NCI-H1694 treated with DMSO at 0.1 percent for 48 hours (cell line): ENCODE data around the gene KLK15.

Experiments used
- DNase-seq: peaks from one replicate; lab custom pipeline; 2025; lab: John Stamatoyannopoulos, UW

Gene KLK15

GRCh38 chr19:50843701-50844221, 10.4 kb upstream of the KLK15 start:
- DNase-seq = no peak

- no peak for DNase-seq
Observed at GRCh38 chr19:50843205-50843604, 9.8 kb upstream of the KLK15 start.

- no peak for DNase-seq
Observed at GRCh38 chr19:50842130-50842529, 8.8 kb upstream of the KLK15 start.

GRCh38 chr19:50839712-50840655, 6.6 kb upstream of the KLK15 start:
- DNase-seq = no peak

GRCh38 chr19:50838239-50838638, 4.9 kb upstream of the KLK15 start:
- DNase-seq = no peak

GRCh38 chr19:50837300-50837699, 3.9 kb upstream of the KLK15 start:
- DNase-seq = no peak

GRCh38 chr19:50836543-50837195, 3.3 kb upstream of the KLK15 start:
- DNase-seq = no peak

GRCh38 chr19:50835785-50836542, 2.6 kb upstream of the KLK15 start:
- DNase-seq = no peak

GRCh38 chr19:50835103-50835784, 1.9 kb upstream of the KLK15 start:
- no peak for DNase-seq

- DNase-seq = no peak
Observed at GRCh38 chr19:50833802-50834167, 411 bp upstream of the KLK15 start.

- no peak for DNase-seq
Observed at GRCh38 chr19:50832666-50833065, 708 bp downstream of the KLK15 start.

- DNase-seq = no peak
Observed at GRCh38 chr19:50831026-50831396, 2.4 kb downstream of the KLK15 start.

- DNase-seq = no peak
Observed at GRCh38 chr19:50830266-50831025, 2.9 kb downstream of the KLK15 start.

GRCh38 chr19:50829801-50830200, 3.6 kb downstream of the KLK15 start:
- no peak for DNase-seq

GRCh38 chr19:50827476-50827875, 5.9 kb downstream of the KLK15 start:
- no peak for DNase-seq

GRCh38 chr19:50826492-50827240, 6.7 kb downstream of the KLK15 start:
- DNase-seq = no peak

- no peak for DNase-seq
Observed at GRCh38 chr19:50823389-50824042, 9.9 kb downstream of the KLK15 start, which contains the start of gene KLK1. TSS of gene KLK1 (minus strand) at chr19:50823787. CDS start at chr19:50823748, 39 bp downstream.

GRCh38 chr19:50822661-50823208, 10.6 kb downstream of the KLK15 start:
- no peak for DNase-seq

- DNase-seq = no peak
Observed at GRCh38 chr19:50821622-50822021, 11.8 kb downstream of the KLK15 start.
